GM12878 (cell line): ENCODE measurements around the gene RPS6KA2. TPM values are rescaled to one million over a fixed set of nuclear protein-coding genes. Genes with fewer than 3 reads are reported as not detected.

Experiments
- ATAC-seq: fragments of 200-7000 bp; cut with Tn5 transposase; 3 replicates; pipeline ENCODE4 v1.9.1; 2020; ENCODE audit warnings: mild to moderate bottlenecking, moderate library complexity
- BruUV-seq: library from RNA; stranded (reverse); fragments of 400-500 nt; replicated peaks from 2 replicates; lab custom pipeline; 2021; lab: Mats Ljungman, UMichigan
- CTCF ChIA-PET: fragments of 300-600 bp; sonication (Branson Sonifier 250); formaldehyde crosslinking; extraction: SDS; loops from one replicate; lab custom pipeline; 2021; ENCODE audit warnings: inconsistent platforms; lab: Yijun Ruan, JAX
- POLR2A ChIA-PET: fragments of 350-600 bp; formaldehyde crosslinking; extraction: SDS; loops from one replicate; lab custom pipeline; 2021; ENCODE audit warnings: inconsistent platforms; lab: Charles Lee
- RAD21 ChIA-PET: fragments of 300-600 bp; sonication (Branson Sonifier 250); formaldehyde crosslinking; loops from one replicate; lab custom pipeline; 2023; ENCODE audit warnings: antibody characterized with exemption; ENCODE audit not compliant: unreplicated experiment; lab: Charles Lee
- SMC1A ChIA-PET: fragments of 300-600 bp; sonication (Branson Sonifier 250); formaldehyde crosslinking; loops from one replicate; lab custom pipeline; 2023; ENCODE audit not compliant: unreplicated experiment, uncharacterized antibody; lab: Charles Lee
- DNase-seq: peaks from one replicate; pipeline ENCODE4 v3.0.0-alpha.2; 2011; ENCODE audit warnings: low read depth, low spot score
- FAIRE-seq: peaks from 3 replicates; lab custom pipeline; 2011; peaks lifted over from hg19 to GRCh38; lab: Jason Lieb, UNC
- H2AFZ ChIP-seq: 2 replicates; pipeline ENCODE4 v1.6.0; 2011; ENCODE audit warnings: low read depth, low read length, control low read depth; ENCODE audit not compliant: control insufficient read depth
- H3K27ac ChIP-seq: 2 replicates; pipeline ENCODE4 v1.5.1; 2011; ENCODE audit warnings: control low read depth; ENCODE audit not compliant: control insufficient read depth, insufficient read depth
- H3K27me3 ChIP-seq, 2 experiments: replicated peaks in 1 of 2; 2 replicates each; pipeline versions ENCODE4 v1.6.0 to v1.6.1; 2011; ENCODE audit warnings: low read length in 1 of 2; ENCODE audit not compliant: control insufficient read depth in 2 of 2, insufficient read depth in 2 of 2
- H3K36me3 ChIP-seq, 2 experiments: 2 replicates each; pipeline ENCODE4 v1.5.1; 2011; ENCODE audit warnings: low read length in 1 of 2; ENCODE audit not compliant: control insufficient read depth in 2 of 2, insufficient read depth in 2 of 2
- H3K4me1 ChIP-seq: 2 replicates; pipeline ENCODE4 v1.6.1; 2011; ENCODE audit warnings: mild to moderate bottlenecking, low read length, moderate library complexity, mixed read lengths; ENCODE audit not compliant: control insufficient read depth, insufficient read depth
- H3K4me2 ChIP-seq: 2 replicates; pipeline ENCODE4 v1.6.0; 2011; ENCODE audit warnings: control low read depth; ENCODE audit not compliant: control insufficient read depth, insufficient read depth
- H3K4me3 ChIP-seq: fragments of 200-600 bp; sonication (generic); 2 replicates; pipeline ENCODE4 v1.5.1; 2016
- H3K79me2 ChIP-seq: 2 replicates; pipeline ENCODE4 v1.6.0; 2011; ENCODE audit warnings: low read length; ENCODE audit not compliant: control insufficient read depth, insufficient read depth
- H3K9ac ChIP-seq: 2 replicates; pipeline ENCODE4 v1.8.0; 2011; ENCODE audit warnings: low read length, control low read depth, mixed read lengths; ENCODE audit not compliant: control insufficient read depth, insufficient read depth
- H3K9me3 ChIP-seq: replicated peaks from 3 replicates; pipeline ENCODE4 v1.5.1; 2011; ENCODE audit warnings: mild to moderate bottlenecking, low read length; ENCODE audit not compliant: control insufficient read depth, insufficient read depth
- H4K20me1 ChIP-seq: 2 replicates; pipeline ENCODE4 v1.6.0; 2011; ENCODE audit not compliant: control insufficient read depth, insufficient read depth
- FOXK2 ChIP-seq: fragments of 450-650 bp; IDR thresholded peaks from 2 replicates; pipeline ENCODE4 v1.6.1; 2017; ENCODE audit warnings: mild to moderate bottlenecking, moderate library complexity
- NFIC ChIP-seq: IDR thresholded peaks from 2 replicates; pipeline ENCODE4 v1.6.1; 2012; ENCODE audit warnings: low read depth, mild to moderate bottlenecking, inconsistent platforms, low read length, moderate library complexity
- SMAD1 ChIP-seq: fragments of 450-650 bp; IDR thresholded peaks from 2 replicates; pipeline ENCODE4 v1.6.1; 2018; ENCODE audit warnings: mild to moderate bottlenecking, low read depth; ENCODE audit not compliant: partially characterized antibody
- WGBS: methylation state at CpG from one replicate; pipeline ENCODE4 v1.1.6; 2016; ENCODE audit warnings: low lambda C conversion rate; ENCODE audit not compliant: insufficient replicate concordance, insufficient coverage; ENCODE audit errors: missing lambda C conversion rate; 5-methylcytosine and 5-hydroxymethylcytosine counted together
- in situ Hi-C: fragments of 300-500 bp; cut with MboI; formaldehyde crosslinking; loops from 9 replicates; pipeline ENCODE4 v1.14.3; 2018; ENCODE audit warnings: mixed read lengths
- intact Hi-C: fragments of 100-400 bp; cut with micrococcal nuclease; formaldehyde crosslinking; loops from one replicate; pipeline ENCODE4 v1.14.2; 2022; ENCODE audit not compliant: unreplicated experiment
- polyA plus RNA-seq, 11 experiments: library from polyadenylated mRNA; depleted of rRNA in 4 of 11; unstranded in 6 of 11; stranded (reverse) in 5 of 11; fragments of >200 nt; fragmentation: Nextera tagmentation in 4 of 11; fragmentation: Illumina TruSeq in 1 of 11; extraction: Ambion mirVana in 4 of 11; extraction: Trizol in 1 of 11; gene quantifications; 1 replicate in 1 of 11; 2 replicates in 10 of 11; pipeline versions ENCODE4 v1.2.1 to v1.2.3, GENCODE V29; 2011 to 2016; ENCODE audit warnings: inconsistent platforms in 2 of 11, missing spikeins in 2 of 11, low read depth in 1 of 11
- total RNA-seq, 4 experiments: library from RNA; depleted of rRNA in 3 of 4; stranded (reverse); fragments of >200 nt in 3 of 4; fragmentation: Illumina TruSeq in 1 of 4; extraction: Trizol in 1 of 4; gene quantifications; 2 replicates each; pipeline versions ENCODE4 v1.2.1 to v1.2.3, GENCODE V29; 2013 to 2021
- TF ChIP-seq, protein P1 (sequence below): fragments of 450-650 bp; formaldehyde crosslinking; IDR thresholded peaks from 2 replicates; pipeline ENCODE4 v1.4.0; 2022; ENCODE audit warnings: mild to moderate bottlenecking, moderate library complexity

RPS6KA2 gene
- total and polyA plus RNA-seq, 10 of the 15 experiments (the other 5 are each of a cell fraction or from before 2014, with no cell fraction given): 0.02 to 1.0 (median 0.22) TPM; not detected in 1

GRCh38 chr6:166379800-166380199 lies 247.3 kb downstream of the RPS6KA2 start:
- Histone ChIP-seq H3K27me3 (no peaks in the 10 kb centered on the region), H3K9ac (no peak overlapping the region), H3K27ac (no peak overlapping the region), H3K4me3 (no peak overlapping the region), H3K79me2 (peaks cover 39% of the 10 kb centered on the region), H3K4me2 (no peak overlapping the region), H4K20me1 (no peaks in the 10 kb centered on the region), H2AFZ (no peak overlapping the region), H3K9me3 (no peaks in the 10 kb centered on the region), H3K4me1 (peaks cover 5% of the 10 kb centered on the region), H3K36me3 (no peaks in the 10 kb centered on the region)
- ATAC-seq (no peak), FAIRE-seq (no peak), DNase-seq (no peak)
- ChIA-PET SMC1A (interaction anchor here (1.1 to 6.9 kb wide), 18 partner anchors 14 to 103 kb away, joined by 3 to 79 read pairs (median 7); partner anchors contain the start of genes PRR18 and SFT2D1), RAD21 (interaction anchor here (0.6 to 4.3 kb wide), 12 partner anchors 14 to 569 kb away, joined by 3 to 73 read pairs (median 15); no protein-coding TSS in a partner anchor), POLR2A (interaction anchor here (1.0 to 2.8 kb wide), 6 partner anchors 28 to 70 kb away, joined by 3 to 24 read pairs (median 6); partner anchors contain the start of gene SFT2D1), CTCF (interaction anchor here (0.9 to 7.4 kb wide), 14 partner anchors 9 to 103 kb away, joined by 3 to 211 read pairs (median 14); partner anchors contain the start of gene PRR18)
- no TSS peak for BruUV-seq
- TF ChIP-seq, protein P1, sequence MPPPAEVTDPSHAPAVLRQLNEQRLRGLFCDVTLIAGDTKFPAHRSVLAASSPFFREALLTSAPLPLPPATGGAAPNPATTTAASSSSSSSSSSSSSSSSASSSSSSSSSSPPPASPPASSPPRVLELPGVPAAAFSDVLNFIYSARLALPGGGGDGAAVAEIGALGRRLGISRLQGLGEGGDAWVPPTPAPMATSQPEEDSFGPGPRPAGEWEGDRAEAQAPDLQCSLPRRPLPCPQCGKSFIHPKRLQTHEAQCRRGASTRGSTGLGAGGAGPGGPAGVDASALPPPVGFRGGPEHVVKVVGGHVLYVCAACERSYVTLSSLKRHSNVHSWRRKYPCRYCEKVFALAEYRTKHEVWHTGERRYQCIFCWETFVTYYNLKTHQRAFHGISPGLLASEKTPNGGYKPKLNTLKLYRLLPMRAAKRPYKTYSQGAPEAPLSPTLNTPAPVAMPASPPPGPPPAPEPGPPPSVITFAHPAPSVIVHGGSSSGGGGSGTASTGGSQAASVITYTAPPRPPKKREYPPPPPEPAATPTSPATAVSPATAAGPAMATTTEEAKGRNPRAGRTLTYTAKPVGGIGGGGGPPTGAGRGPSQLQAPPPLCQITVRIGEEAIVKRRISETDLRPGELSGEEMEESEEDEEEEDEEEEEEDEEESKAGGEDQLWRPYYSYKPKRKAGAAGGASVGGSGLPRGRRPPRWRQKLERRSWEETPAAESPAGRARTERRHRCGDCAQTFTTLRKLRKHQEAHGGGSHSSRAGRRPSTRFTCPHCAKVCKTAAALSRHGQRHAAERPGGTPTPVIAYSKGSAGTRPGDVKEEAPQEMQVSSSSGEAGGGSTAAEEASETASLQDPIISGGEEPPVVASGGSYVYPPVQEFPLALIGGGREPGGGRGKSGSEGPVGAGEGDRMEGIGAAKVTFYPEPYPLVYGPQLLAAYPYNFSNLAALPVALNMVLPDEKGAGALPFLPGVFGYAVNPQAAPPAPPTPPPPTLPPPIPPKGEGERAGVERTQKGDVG (CRISPR knock-in tag): no peak
- no peak for TF ChIP-seq FOXK2
- TF ChIP-seq SMAD1: no peak
- no peak for TF ChIP-seq NFIC
- 84% methylated on average over 4 of the region's 4 CpGs for WGBS
- in situ Hi-C loops: loop anchor here (5.0 kb wide), 1 partner anchor 47 kb away; no protein-coding TSS in a partner anchor
- intact Hi-C loops: no loop called here
